Measurements from ENCODE around the gene BCAN.

The BCAN gene

GRCh38 chr1:156689953-156690674, 48.2 kb downstream of the BCAN start:
- H3K27ac ChIP-seq: peak overlapping the region; percentile 35; the same call in 1 of the 2 replicates

GRCh38 chr1:156690675-156691036, 48.7 kb downstream of the BCAN start:
- TF ChIP-seq, protein P1, sequence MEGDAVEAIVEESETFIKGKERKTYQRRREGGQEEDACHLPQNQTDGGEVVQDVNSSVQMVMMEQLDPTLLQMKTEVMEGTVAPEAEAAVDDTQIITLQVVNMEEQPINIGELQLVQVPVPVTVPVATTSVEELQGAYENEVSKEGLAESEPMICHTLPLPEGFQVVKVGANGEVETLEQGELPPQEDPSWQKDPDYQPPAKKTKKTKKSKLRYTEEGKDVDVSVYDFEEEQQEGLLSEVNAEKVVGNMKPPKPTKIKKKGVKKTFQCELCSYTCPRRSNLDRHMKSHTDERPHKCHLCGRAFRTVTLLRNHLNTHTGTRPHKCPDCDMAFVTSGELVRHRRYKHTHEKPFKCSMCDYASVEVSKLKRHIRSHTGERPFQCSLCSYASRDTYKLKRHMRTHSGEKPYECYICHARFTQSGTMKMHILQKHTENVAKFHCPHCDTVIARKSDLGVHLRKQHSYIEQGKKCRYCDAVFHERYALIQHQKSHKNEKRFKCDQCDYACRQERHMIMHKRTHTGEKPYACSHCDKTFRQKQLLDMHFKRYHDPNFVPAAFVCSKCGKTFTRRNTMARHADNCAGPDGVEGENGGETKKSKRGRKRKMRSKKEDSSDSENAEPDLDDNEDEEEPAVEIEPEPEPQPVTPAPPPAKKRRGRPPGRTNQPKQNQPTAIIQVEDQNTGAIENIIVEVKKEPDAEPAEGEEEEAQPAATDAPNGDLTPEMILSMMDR (conservative IDR thresholded peaks at IDR 0.05): no peak
- H3K27ac ChIP-seq: peak overlapping the region; percentile 35; the same call in 1 of the 2 replicates

More at GRCh38 chr1:156689953-156690674, 48.2 kb downstream of the BCAN start:
- TF ChIP-seq, protein P1 (conservative IDR thresholded peaks at IDR 0.05): no peak

DNA sequence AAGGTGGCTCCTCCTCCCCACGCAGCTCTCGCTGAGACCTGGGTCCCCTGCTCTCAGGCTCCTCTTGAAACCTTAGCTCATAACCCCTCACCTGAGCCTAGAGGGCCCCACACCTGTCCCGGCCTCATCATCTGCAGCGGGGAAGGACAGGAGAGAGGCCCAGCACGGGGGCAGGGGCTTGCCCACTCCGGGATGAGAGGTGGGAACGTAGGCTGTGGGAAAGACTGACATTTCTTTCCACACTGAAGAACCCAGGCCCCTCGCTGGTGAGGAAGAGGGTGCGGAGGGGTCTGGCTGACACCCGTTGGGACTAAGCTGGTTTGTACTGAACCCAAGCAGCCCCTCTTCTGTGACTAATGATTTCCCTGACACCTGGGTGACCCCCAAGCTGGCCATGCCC, 49.3 kb downstream of the BCAN start:
- H3K27ac ChIP-seq: peak overlapping the region; percentile 71; the same call in 1 of the 2 replicates
- TF ChIP-seq, protein P1 (conservative IDR thresholded peaks at IDR 0.05): no peak

DNA sequence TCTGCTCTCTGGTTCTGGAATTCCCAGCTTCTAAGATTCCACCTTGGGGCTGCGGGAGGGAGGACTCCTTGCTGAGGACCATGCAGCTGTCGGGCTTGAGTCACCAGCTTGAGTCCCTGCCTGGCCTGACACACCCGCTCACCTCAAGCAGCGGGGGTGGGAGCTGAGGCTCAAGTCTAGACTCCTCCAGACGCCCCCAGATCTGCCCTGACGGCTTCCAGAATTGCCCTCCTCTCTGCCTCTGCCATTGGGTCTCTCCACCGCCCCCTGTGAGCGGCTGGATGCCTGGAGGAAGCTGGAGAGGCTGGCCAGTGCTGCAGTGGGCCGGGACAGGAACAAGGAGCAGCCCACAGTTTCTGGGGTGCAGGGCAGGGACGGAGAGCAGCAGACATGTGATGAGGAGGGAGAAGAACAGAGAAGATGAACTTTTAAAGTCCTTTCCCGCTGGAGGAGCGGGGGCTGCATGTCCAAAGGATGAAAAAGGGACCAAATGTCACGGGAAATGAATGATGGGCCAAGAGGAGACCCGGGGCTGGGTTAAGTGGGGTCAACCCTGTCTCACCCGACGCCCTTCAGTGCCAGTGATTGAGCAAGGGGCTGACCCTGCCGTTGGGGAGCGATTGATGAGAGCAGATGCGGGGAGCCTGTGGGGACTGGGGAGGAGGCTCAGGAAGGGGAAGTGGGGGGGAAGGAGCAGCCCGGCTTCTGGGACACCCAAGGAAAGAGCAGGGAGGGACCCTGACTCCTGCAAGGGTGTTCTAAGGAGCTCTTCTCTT, 49.9 kb downstream of the BCAN start:
- TF ChIP-seq, protein P1 (conservative IDR thresholded peaks at IDR 0.05): no peak
- H3K27ac ChIP-seq: peak overlapping the region; percentile 71

DNA sequence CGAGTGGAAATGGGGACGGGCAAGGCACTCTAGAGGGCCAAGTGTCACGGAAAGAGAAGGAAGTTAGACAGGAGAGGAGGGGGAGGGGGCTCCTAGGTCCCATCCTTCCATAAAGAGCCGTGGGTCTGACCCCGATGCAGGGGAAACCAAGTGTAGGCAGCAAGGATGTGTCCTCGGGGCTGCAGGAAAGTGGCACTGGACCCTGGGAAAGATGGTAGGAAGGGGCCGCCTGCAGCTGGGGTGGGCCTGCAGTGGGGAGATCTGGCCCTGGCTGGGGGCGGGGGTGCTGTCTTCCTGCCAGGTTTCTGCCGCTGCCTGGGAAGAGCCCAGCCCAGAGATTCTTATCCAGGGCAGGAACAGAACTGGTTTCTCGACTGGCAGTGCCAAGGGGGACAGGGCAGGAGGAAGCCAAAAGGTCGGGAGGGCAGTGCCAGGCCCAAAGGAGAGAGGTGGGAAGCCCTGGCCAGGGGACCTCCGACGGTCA, 50.6 kb downstream of the BCAN start:
- peak overlapping the region; percentile 71 for H3K27ac ChIP-seq
- TF ChIP-seq, protein P1 (conservative IDR thresholded peaks at IDR 0.05): no peak

DNA sequence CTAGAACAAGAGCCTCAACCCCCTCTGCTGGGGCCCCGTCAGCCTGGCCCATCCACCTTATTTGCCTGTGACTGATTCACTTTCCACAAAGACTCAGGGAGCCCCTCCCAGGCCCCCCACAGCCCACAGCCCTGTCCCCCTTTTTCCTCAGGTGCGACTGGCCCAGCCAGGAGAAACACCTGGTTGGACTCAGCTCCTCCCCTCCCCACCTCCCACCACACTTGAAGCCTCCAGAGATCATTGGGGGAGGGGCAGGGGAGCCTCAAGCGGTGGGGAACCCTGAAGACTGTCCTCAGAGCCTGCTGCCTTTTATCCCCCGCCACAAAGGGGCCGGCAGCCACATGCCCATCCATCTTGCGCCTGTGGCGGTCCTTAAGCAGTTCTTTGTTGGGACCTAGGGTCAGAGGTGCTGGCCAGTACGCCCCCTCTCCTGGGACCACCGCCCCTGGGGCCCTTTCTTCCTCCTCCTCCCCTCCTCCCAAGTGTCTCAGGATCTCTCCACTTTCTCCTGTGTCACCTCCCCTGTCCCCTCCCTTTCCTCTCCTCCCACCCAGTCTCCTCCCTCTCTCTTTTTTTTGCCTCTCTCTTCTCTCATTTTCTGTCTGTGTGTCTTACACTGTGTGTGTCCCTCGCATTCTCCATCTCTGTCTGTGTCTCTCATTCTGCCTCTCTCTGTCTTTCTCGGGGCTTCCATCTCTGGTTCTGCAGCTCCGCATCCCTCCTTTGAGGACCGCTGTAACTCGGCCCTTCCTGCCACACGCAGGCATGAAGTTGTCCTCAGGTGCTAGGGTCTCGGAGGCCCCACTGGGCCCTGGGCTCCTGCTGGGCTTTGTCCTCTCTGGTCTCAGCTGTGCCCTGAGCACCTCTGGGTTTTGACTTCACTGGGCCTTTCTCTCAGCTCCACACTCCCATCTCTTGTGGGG, 51.3 kb downstream of the BCAN start:
- TF ChIP-seq, protein P1 (conservative IDR thresholded peaks at IDR 0.05): no peak
- peak overlapping the region; percentile 71 for H3K27ac ChIP-seq
